Germinal center (tissue), 1 donor: ENCODE data around the gene TOMT.
A peak's percentile ranks its signal among the peaks of the same experiment; 100 is the strongest.

ENCODE experiments used
- DNase-seq: peaks from one replicate; pipeline ENCODE4 v3.0.0; 2012; ENCODE audit warnings: mixed read lengths, low spot score

Gene TOMT, protein sequence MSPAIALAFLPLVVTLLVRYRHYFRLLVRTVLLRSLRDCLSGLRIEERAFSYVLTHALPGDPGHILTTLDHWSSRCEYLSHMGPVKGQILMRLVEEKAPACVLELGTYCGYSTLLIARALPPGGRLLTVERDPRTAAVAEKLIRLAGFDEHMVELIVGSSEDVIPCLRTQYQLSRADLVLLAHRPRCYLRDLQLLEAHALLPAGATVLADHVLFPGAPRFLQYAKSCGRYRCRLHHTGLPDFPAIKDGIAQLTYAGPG

GRCh38 chr11:72105888-72106287 is at the start of gene TOMT:
Gene TOMT, plus strand, starts transcription at chr11:72105924. Its CDS starts 28 bp downstream, at chr11:72105952.
- no peak for DNase-seq

DNA sequence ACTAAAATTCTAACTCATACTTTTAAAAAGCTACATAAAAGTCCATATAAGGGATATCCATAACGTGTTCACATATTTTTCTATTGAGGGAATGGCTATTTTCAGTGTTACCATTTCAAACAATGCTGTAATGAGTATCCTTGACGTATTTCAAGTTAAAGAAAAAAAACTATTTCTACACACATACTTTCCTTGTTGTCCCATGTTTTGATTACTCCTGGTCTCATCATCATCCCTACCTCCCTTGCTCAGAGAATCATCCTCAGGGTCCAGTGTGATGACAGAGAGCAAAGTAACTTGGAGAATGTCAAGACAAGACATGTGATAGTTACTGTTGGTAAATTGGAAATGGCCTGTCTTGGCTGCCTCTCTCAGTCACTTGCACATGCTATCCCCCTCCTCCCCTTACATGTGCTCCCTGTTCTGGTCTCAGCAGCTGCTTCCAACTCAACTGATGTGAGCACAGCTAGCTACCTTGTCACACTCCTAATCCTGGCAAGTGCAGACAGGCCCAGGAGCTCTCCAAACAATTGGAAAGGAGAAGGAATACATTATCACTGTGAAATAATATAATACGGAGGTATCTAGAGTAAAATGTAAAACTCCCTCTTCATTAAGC is 47.2 kb upstream of the TOMT start:
- no peak for DNase-seq

DNA sequence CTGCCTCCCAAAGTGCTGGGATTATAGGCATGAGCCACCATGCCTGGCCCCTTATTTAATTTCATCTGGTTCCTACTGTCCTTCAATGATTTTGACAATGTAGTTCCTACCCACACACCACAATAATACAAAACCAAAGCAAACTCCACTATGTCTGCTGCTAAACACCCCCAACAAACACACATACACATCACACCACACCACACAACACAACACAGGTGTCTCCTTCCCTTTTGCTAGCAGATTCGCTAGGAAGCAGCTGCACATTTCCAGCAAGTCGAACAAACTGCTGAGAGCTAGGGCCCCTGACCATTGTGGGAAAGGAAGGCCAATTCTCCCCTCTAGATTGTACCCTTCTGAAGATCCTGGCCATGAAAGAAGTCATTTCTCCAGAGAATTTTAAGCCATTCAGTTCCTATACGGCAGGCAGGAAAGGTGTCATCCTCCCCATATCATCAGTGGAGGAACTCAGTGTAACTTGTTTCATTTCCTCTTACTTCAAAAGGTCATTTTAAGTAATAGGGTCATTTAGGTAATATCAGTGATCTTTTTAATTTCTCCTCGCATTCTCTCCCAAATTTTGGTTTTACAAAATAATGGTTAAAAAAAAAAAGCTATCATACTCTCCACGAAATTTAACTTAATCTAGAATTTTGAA is 43.9 kb upstream of the TOMT start:
- peak; percentile 43 for DNase-seq

DNA sequence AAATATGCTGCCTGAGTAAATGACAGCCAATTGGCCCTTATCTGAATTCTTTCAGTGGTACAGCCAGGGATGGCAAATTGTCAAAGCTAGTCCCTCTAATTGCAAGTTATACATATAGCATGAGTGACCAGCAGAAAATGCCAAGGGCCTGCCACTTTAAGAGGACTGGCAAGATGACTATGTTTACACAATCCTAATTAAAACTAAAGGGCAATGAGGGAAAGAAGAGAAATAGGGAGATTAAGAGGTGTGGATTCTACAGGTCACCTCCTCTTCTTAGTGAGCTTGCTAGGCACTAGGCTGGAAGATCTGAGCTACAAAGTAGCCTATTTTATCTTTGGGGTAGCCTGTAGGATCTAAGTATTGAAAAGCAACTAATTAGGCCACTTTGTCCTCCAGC is 38.9 kb upstream of the TOMT start:
- DNase-seq, result no peak

DNA sequence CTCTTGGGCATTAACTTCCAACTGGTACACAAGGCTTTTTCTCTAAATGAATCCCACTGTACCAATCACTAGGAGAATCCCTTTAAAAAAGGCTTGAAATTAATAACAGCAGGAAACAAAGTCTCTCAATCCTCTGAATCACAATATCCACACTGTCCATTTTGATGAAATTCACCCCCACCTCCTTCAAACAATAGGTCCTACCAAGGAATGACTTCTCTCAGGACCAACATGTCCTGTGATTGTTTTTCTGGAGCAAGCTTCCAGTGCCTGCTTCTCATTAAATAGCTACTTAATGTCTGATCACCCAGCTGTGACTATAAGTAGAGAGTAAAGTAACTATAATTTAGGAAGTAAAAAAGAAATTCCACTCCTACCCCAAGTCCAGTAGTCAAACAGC is 38.5 kb upstream of the TOMT start:
- no peak for DNase-seq

GRCh38 chr11:72067676-72068075 is 38.0 kb upstream of the TOMT start:
- DNase-seq, result no peak

DNA sequence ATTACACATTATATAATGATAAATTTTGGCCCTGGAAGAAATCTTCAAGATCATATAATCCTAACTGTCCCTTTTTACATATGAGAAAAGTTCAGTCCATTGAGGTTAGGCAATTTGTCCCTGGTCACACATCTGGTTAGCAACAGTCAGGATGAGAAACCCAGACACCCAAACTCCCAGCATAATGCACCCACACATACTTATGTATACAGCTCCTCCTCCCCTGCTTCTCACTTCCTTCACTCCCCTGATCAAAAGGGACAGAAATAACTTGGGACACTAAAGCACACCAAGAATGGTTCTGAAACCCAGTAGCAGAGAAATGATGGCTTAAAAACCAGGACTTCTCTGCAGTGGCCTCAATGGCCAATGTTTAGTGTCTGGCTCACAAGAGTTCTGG is 36.5 kb upstream of the TOMT start:
- no peak for DNase-seq

GRCh38 chr11:72069787-72070251 is 35.9 kb upstream of the TOMT start:
- no peak for DNase-seq

GRCh38 chr11:72070491-72070890 is 35.2 kb upstream of the TOMT start:
- DNase-seq, result no peak

GRCh38 chr11:72072348-72072747 is 33.4 kb upstream of the TOMT start:
- no peak for DNase-seq

- DNase-seq, result no peak
Measured at GRCh38 chr11:72075109-72075508, 30.6 kb upstream of the TOMT start.

- no peak for DNase-seq
Measured at GRCh38 chr11:72075756-72076155, 30.0 kb upstream of the TOMT start.

GRCh38 chr11:72078477-72078876 is 27.2 kb upstream of the TOMT start:
- DNase-seq, result no peak

- no peak for DNase-seq
Measured at GRCh38 chr11:72079819-72080325, 25.9 kb upstream of the TOMT start.

DNA sequence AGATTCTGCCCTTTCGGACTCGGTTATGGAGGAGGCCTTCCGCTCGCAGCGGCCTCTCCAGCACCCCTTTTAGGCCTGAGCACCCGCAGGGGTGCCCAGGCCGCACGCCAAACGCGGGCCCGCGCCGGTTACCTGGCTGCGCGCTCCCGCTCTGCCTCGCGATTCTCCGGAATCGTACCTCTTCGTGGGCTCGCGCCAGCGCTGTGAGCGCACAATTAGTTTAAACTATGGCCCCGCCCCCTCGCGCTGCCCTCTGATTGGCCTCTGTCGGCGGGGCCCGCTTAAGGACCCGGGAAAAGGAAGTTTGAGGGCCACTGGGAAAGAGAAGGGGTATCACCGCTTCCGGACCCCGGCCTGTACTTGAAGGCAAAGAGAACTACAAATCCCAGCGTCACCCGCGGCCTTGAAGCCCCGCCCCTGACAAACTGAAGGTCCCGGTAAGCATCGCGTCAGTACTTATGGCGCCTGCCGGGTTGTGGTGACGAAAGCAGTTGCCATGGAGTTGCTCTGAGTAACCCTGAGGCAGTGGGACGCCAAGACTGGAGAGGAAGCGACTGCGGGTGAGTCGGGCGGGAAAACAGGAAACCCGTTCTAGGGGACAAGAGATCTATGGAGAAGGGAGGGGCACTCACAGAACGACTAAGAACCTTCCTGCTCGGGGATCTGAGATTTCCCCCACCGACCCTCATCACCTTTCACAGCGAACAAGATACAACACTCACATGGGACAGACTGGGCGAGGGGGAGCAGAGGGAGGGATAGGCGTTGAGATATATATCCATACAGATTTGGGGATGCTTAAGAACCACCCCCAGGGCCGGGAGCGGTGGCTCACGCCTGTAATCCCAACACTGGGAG is 25.2 kb upstream of the TOMT start, which contains the start of the genes LRRC51 and NUMA1:
TSS of gene LRRC51 (plus strand) at position 525 of the 858 bp plus-strand sequence. CDS start 8,234 bp downstream, outside the sequence.
TSS of gene NUMA1 (minus strand) at position 217 of the 858 bp plus-strand sequence. CDS start 44,599 bp downstream, outside the sequence.
- DNase-seq, result peak; percentile 95

DNA sequence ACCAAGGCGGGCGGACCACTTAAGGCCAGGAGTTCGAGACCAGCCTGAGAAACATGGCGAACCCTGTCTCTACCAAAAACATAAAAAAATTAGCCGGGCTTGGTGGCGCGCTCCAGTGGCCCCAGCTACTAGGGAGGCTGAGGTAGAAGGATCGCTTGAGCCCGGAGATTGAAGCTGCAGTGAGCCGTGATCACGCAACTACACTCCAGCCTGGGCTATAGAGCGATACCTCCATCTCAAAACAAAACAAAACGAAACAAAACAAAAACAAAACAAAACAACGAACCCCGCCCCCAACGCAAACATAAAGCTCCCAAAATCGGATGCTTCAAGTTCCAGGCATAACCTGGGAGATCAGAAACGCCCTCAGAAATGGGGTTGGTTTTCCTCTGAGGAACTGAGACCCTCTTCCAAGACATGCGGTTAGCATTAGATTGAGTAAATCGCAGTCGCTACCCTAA is 24.5 kb upstream of the TOMT start:
- DNase-seq, result no peak

DNA sequence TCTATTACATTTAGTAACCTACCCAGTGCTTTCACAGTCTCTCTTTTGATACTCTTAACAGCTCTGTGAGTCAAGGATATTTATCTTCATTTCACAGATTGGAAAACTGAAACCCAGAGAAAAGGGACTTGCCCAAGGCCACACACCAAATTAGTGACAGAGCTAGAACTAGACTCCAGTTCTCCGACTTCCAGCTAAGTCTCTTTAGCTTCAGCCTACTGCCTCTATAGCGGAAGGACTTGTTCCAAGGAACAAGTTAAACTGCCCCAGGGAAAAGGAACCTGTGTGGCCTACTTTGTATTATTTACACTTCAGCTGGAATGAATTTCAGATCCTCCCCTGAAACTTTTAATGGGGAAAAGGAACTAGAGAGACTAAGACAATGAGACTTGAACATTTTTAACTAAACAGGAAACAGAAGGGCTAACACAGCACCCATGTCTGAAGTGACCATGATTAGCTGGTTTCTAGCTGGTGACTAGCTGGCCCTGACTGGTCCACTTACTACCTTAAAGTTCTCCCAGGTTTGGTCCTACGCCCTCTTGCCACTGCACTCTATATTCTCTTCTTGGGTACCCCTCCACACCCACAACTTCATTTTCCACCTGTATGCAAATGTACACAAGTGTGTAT is 23.8 kb upstream of the TOMT start:
- DNase-seq, result no peak

DNA sequence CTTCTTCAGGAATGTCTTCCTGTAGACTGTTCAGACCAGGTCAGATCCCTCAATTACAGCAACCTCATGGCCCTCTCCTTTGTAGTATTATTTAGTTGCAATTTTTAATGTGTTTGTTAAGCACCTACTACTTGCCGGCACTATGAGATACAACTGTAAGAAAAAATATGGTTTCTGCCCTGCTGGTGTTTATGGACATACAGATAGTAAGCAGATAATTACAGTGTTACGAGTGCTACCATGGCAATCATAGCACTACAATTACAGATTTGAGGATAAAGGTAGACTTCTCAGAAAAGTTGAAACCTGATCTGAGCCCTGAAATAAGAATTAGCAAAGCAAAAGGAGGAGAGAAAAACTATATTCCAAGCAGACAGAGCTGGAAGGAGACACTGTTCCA is 22.3 kb upstream of the TOMT start:
- no peak for DNase-seq

DNA sequence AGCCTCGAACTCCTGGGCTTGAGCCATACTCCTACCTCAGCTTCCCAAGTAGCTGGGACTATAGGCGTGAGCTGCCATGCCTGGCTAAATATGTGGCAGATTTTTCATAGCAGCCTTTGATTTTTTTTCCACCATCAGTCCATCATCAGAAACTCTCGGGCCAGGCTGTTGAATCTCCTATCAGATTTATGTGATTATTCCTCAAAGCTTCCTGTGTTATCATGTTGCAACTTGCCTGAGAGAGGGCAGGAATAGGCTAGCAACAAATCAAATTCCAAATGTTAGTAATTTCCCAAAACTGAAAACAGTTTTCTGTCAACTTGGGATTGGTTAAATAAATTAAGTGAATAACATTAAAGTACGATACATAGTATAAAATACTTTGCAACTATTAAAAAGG is 21.6 kb upstream of the TOMT start:
- no peak for DNase-seq

DNA sequence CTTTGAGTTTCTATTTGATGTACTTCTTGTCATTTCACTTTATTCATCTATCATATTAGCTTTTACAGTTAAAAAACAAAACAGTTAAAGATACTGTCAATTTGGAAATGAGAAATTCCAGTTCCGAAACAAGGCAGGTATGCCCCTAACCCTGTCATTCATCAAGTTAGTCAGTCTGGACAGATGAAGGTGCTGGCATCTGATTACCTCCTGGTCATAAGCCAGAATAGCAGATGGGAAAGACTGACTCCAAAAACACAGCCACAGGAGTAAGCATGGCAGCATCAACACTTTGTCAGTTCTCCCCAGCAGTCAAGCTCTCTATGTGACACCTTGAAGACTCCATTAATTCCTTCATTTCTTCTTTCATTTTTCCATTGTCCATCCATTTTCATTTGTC is 20.8 kb upstream of the TOMT start:
- no peak for DNase-seq

DNA sequence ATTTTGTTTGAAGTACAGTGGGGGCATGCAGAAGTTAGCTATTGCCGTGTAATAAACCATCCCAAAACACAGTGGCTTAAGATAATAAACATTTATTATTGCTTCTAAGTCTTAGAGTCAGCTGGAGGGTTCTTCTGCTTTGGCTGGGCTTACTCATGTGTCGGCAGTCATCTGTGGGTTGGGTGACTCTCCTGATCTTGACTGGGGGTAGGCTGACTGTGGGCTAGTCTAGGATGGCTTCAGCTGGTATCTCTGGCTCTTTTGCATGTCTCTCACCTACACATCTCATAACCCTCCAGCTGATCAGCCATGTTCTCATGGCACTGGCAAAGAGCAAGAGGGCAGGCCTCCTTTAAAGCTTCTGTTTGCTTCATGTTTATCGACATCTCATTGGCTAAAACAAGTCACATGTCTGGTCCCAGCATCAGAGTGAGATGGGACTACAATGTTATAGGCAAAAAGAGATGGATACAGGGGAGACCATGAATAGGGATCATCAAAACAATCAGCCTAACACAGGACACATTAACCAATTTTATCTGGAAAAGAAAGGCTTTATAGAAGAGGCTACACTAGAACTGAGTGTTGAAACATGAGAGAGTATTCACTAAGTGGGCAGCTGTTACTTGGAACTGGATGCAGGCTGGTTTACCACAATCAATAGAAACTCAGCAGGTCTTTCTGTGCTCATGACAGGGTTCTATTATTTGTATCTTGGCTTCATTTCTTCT is 19.9 kb upstream of the TOMT start:
- no peak for DNase-seq
